HEK293T (cell line): Measurements from ENCODE around the gene SNCAIP.

ENCODE experiments used
- CTCF ChIA-PET: fragments of 350-600 bp; formaldehyde crosslinking; extraction: SDS; loops from one replicate; lab custom pipeline; 2021; ENCODE audit warnings: antibody characterized with exemption, inconsistent platforms; lab: Yijun Ruan, JAX
- POLR2A ChIA-PET: fragments of 350-600 bp; formaldehyde crosslinking; extraction: SDS; loops from one replicate; lab custom pipeline; 2020; ENCODE audit warnings: antibody characterized with exemption, inconsistent platforms; lab: Yijun Ruan, JAX
- DNase-seq: peaks from one replicate; pipeline ENCODE4 v3.0.0; 2012; ENCODE audit warnings: mixed read lengths; ENCODE audit errors: extremely low spot score
- ARNT ChIP-seq: fragments of 450-650 bp; IDR thresholded peaks from 2 replicates; pipeline ENCODE4 v1.6.1; 2017; ENCODE audit warnings: mild to moderate bottlenecking
- BHLHE40 ChIP-seq: fragments of 450-650 bp; IDR thresholded peaks from 2 replicates; pipeline ENCODE4 v1.6.1; 2016; ENCODE audit warnings: mild to moderate bottlenecking, moderate library complexity, borderline replicate concordance
- CTBP1 ChIP-seq: fragments of 450-650 bp; IDR thresholded peaks from 2 replicates; pipeline ENCODE4 v1.6.1; 2016; ENCODE audit warnings: borderline replicate concordance
- ELF4 ChIP-seq: fragments of 450-650 bp; IDR thresholded peaks from 2 replicates; pipeline ENCODE4 v1.6.1; 2017; ENCODE audit warnings: antibody characterized with exemption
- FOXA1 ChIP-seq: fragments of 450-650 bp; IDR thresholded peaks from 2 replicates; pipeline ENCODE4 v1.6.1; 2016; ENCODE audit warnings: mild to moderate bottlenecking
- FOXK2 ChIP-seq: fragments of 450-650 bp; IDR thresholded peaks from 2 replicates; pipeline ENCODE4 v1.6.1; 2016; ENCODE audit warnings: mild to moderate bottlenecking
- FOXM1 ChIP-seq: fragments of 450-650 bp; IDR thresholded peaks from 2 replicates; pipeline ENCODE4 v1.6.1; 2017; ENCODE audit warnings: mild to moderate bottlenecking, borderline replicate concordance
- HDGF ChIP-seq: fragments of 450-650 bp; IDR thresholded peaks from 2 replicates; pipeline ENCODE4 v1.6.1; 2017; ENCODE audit warnings: antibody characterized with exemption, borderline replicate concordance
- L3MBTL2 ChIP-seq: fragments of 450-650 bp; conservative IDR thresholded peaks from 2 replicates; pipeline ENCODE4 v1.6.1; 2016; ENCODE audit warnings: mild to moderate bottlenecking
- LEF1 ChIP-seq: fragments of 450-650 bp; IDR thresholded peaks from 2 replicates; pipeline ENCODE4 v1.6.1; 2017; ENCODE audit warnings: mild to moderate bottlenecking, borderline replicate concordance
- NFRKB ChIP-seq: fragments of 450-650 bp; IDR thresholded peaks from 2 replicates; pipeline ENCODE4 v1.6.1; 2016; ENCODE audit warnings: mild to moderate bottlenecking, moderate library complexity
- PKNOX1 ChIP-seq: fragments of 450-650 bp; IDR thresholded peaks from 2 replicates; pipeline ENCODE4 v1.6.1; 2016
- SP1 ChIP-seq: fragments of 450-650 bp; IDR thresholded peaks from 2 replicates; pipeline ENCODE4 v1.6.1; 2017
- SUZ12 ChIP-seq: fragments of 450-650 bp; IDR thresholded peaks from 2 replicates; pipeline ENCODE4 v1.6.1; 2016; ENCODE audit warnings: mild to moderate bottlenecking
- TARDBP ChIP-seq: fragments of 450-650 bp; IDR thresholded peaks from 2 replicates; pipeline ENCODE4 v1.6.1; 2016
- ZNF384 ChIP-seq: fragments of 450-650 bp; IDR thresholded peaks from 2 replicates; pipeline ENCODE4 v1.6.1; 2016

SNCAIP gene

GRCh38 chr5:122321921-122322320, 9.9 kb downstream of the SNCAIP start:
- ChIA-PET CTCF (interaction anchor here (1.0 kb wide), 1 partner anchor 125 kb away, joined by 3 read pairs; no protein-coding TSS in a partner anchor), POLR2A (no interaction called here)
- TF ChIP-seq LEF1 (no peak), HDGF (no peak), ZNF384 (no peak), SP1 (no peak), NFRKB (no peak), FOXM1 (no peak), ARNT (no peak), ELF4 (no peak), BHLHE40 (no peak), CTBP1 (no peak), PKNOX1 (no peak), TARDBP (no peak), FOXA1 (no peak), SUZ12 (no peak), FOXK2 (no peak), L3MBTL2 (no peak)
- no peak for DNase-seq

- ChIA-PET POLR2A (no interaction called here), CTCF (interaction anchor here (1.0 kb wide), 1 partner anchor 94 kb away, joined by 4 read pairs; no protein-coding TSS in a partner anchor)
Observed at GRCh38 chr5:122322801-122323548, 10.9 kb downstream of the SNCAIP start.

GRCh38 chr5:122323738-122324137, 11.7 kb downstream of the SNCAIP start:
- POLR2A ChIA-PET, result interaction anchor here (0.6 kb wide), 1 partner anchor 64 kb away, joined by 3 read pairs; no protein-coding TSS in a partner anchor
- CTCF ChIA-PET, result interaction anchor here (1.0 kb wide), 1 partner anchor 93 kb away, joined by 4 read pairs; no protein-coding TSS in a partner anchor
- DNase-seq, result no peak
- TF ChIP-seq FOXA1, result no peak

More at GRCh38 chr5:122322801-122323548, 10.9 kb downstream of the SNCAIP start:
- TF ChIP-seq BHLHE40 (no peak), CTBP1 (no peak), LEF1 (no peak), FOXM1 (no peak), TARDBP (no peak)
- no peak for DNase-seq

GRCh38 chr5:122327110-122327509, 15.1 kb downstream of the SNCAIP start:
- no peak for DNase-seq
- TF ChIP-seq LEF1 (no peak), ARNT (no peak), HDGF (no peak), FOXA1 (no peak), PKNOX1 (no peak)
- CTCF ChIA-PET, result no interaction called here
- POLR2A ChIA-PET, result no interaction called here

- DNase-seq, result no peak
- TF ChIP-seq CTBP1, result no peak
- TF ChIP-seq SP1, result no peak
- TF ChIP-seq FOXA1, result no peak
- ChIA-PET CTCF (no interaction called here), POLR2A (no interaction called here)
Observed at GRCh38 chr5:122330881-122331280, 18.8 kb downstream of the SNCAIP start.

GRCh38 chr5:122332599-122333555, 20.8 kb downstream of the SNCAIP start:
- ChIA-PET CTCF (interaction anchor here (1.3 kb wide), 1 partner anchor 37 kb away, joined by 6 read pairs; no protein-coding TSS in a partner anchor), POLR2A (interaction anchor here (0.6 to 1.1 kb wide), 3 partner anchors 12 to 78 kb away, joined by 3 read pairs; no protein-coding TSS in a partner anchor)
- TF ChIP-seq PKNOX1 (peak; percentile 89), LEF1 (no peak)
- no peak for DNase-seq
